Type B pancreatic cell (in vitro differentiated cells): ENCODE data around the gene TMEM107. TPM values are rescaled to one million over a fixed set of nuclear protein-coding genes. Genes with fewer than 3 reads are reported as not detected.

Experiments used
- DNase-seq: peaks from one replicate; pipeline ENCODE4 v3.0.0; 2021; ENCODE audit warnings: mixed read lengths; ENCODE audit not compliant: unreplicated experiment; ENCODE audit errors: extremely low spot score
- H3K27ac Mint-ChIP-seq: 2 replicates; pipeline ENCODE4 v1.8.0; 2021; ENCODE audit warnings: mild to moderate bottlenecking, mixed read lengths
- H3K27me3 Mint-ChIP-seq: 2 replicates; pipeline ENCODE4 v1.8.0; 2021; ENCODE audit warnings: mixed read lengths
- H3K36me3 Mint-ChIP-seq: 2 replicates; pipeline ENCODE4 v1.8.0; 2021; ENCODE audit warnings: mixed read lengths
- H3K4me1 Mint-ChIP-seq: one replicate; pipeline ENCODE4 v1.8.0; 2021; ENCODE audit warnings: mixed read lengths; ENCODE audit not compliant: unreplicated experiment
- H3K4me3 Mint-ChIP-seq: 2 replicates; pipeline ENCODE4 v1.8.0; 2021; ENCODE audit warnings: mild to moderate bottlenecking, mixed read lengths
- H3K9me3 Mint-ChIP-seq: 2 replicates; pipeline ENCODE4 v1.8.0; 2021; ENCODE audit warnings: mixed read lengths
- CTCF ChIP-seq: fragments of 200-600 bp; sonication (generic); conservative IDR thresholded peaks from 2 replicates; pipeline ENCODE4 v1.5.0; 2021; ENCODE audit warnings: antibody characterized with exemption, mild to moderate bottlenecking
- total RNA-seq: library from RNA; stranded (reverse); gene quantifications from 2 replicates; pipeline ENCODE4 v1.2.1, GENCODE V29; 2021; ENCODE audit warnings: low replicate concordance

The TMEM107 gene
- total RNA-seq, 1 donor from 2014 or later = 22.1 TPM

- DNase-seq = no peak
- Mint-ChIP-seq H3K27me3 (peaks cover 2% of the 10 kb centered on the region), H3K4me1 (peaks cover 9% of the 10 kb centered on the region), H3K4me3 (no peak overlapping the region), H3K36me3 (no peaks in the 10 kb centered on the region), H3K9me3 (no peaks in the 10 kb centered on the region), H3K27ac (no peak overlapping the region)
- TF ChIP-seq CTCF = peak; percentile 55
Measured at GRCh38 chr17:8186446-8186786, 10.2 kb upstream of the TMEM107 start.

- peaks cover 2% of the 10 kb centered on the region for H3K27me3 Mint-ChIP-seq
- no peak overlapping the region for H3K27ac Mint-ChIP-seq
Measured at GRCh38 chr17:8185582-8186445, 9.6 kb upstream of the TMEM107 start.

GRCh38 chr17:8176998-8177731, 985 bp upstream of the TMEM107 start:
- peaks cover 25% of the 10 kb centered on the region for H3K4me1 Mint-ChIP-seq
- peaks cover 6% of the 10 kb centered on the region for H3K27me3 Mint-ChIP-seq
- peak overlapping the region; percentile 95 for H3K27ac Mint-ChIP-seq
- no peaks in the 10 kb centered on the region for H3K36me3 Mint-ChIP-seq
- H3K9me3 Mint-ChIP-seq = no peaks in the 10 kb centered on the region
- TF ChIP-seq CTCF = no peak
- DNase-seq = no peak
- H3K4me3 Mint-ChIP-seq = peak overlapping the region; percentile 94

More at GRCh38 chr17:8185582-8186445, 9.6 kb upstream of the TMEM107 start:
- Mint-ChIP-seq H3K4me1 (peaks cover 8% of the 10 kb centered on the region), H3K36me3 (no peaks in the 10 kb centered on the region), H3K9me3 (no peaks in the 10 kb centered on the region), H3K4me3 (no peak overlapping the region)
- TF ChIP-seq CTCF = no peak
- DNase-seq = peak; percentile 96

GRCh38 chr17:8175795-8176196, 384 bp downstream of the TMEM107 start:
- peak overlapping the region; percentile 95 for H3K27ac Mint-ChIP-seq
- TF ChIP-seq CTCF = no peak
- DNase-seq = no peak
- H3K9me3 Mint-ChIP-seq = no peaks in the 10 kb centered on the region
- H3K27me3 Mint-ChIP-seq = peaks cover 4% of the 10 kb centered on the region
- H3K36me3 Mint-ChIP-seq = no peaks in the 10 kb centered on the region
- peak overlapping the region; percentile 94 for H3K4me3 Mint-ChIP-seq
- peaks cover 25% of the 10 kb centered on the region for H3K4me1 Mint-ChIP-seq

- Mint-ChIP-seq H3K27ac (peak overlapping the region; percentile 100), H3K36me3 (no peaks in the 10 kb centered on the region), H3K9me3 (no peaks in the 10 kb centered on the region), H3K4me3 (peak overlapping the region; percentile 94), H3K4me1 (peaks cover 25% of the 10 kb centered on the region), H3K27me3 (peaks cover 4% of the 10 kb centered on the region)
- no peak for TF ChIP-seq CTCF
- no peak for DNase-seq
Measured at GRCh38 chr17:8173871-8174322, 2.3 kb downstream of the TMEM107 start.
